Heart right ventricle (tissue), 16 donors: ENCODE results near the gene SGO2. TPM values are rescaled to one million over a fixed set of nuclear protein-coding genes. Genes with fewer than 3 reads are reported as not detected.

Source experiments
- ATAC-seq, 8 donors: fragments of 200-7000 bp; cut with Tn5 transposase; one replicate each; pipeline ENCODE4 v1.9.1; 2020; ENCODE audit warnings: mild to moderate bottlenecking in 8 of 8, moderate library complexity in 8 of 8, moderate number of reproducible peaks in 1 of 8
- DNase-seq, 2 donors: peaks; one replicate each; pipeline ENCODE4 v3.0.0-alpha.2; 2020
- H3K27ac ChIP-seq, 10 donors: fragments of 200-600 bp; sonication (generic) in 2 of 10; one replicate each; pipeline versions ENCODE4 v1.5.0 to v1.8.0; 2020 to 2022; ENCODE audit warnings: mild to moderate bottlenecking in 3 of 10
- H3K27me3 ChIP-seq, 7 donors: fragments of 200-600 bp; one replicate each; pipeline ENCODE4 v1.8.0; 2021 to 2022; ENCODE audit warnings: mild to moderate bottlenecking in 2 of 7
- H3K36me3 ChIP-seq, 9 donors: fragments of 200-600 bp; sonication (generic) in 1 of 9; one replicate each; pipeline versions ENCODE4 v1.5.0 to v1.8.0; 2020 to 2022; ENCODE audit warnings: mild to moderate bottlenecking in 2 of 9
- H3K4me1 ChIP-seq, 9 donors: fragments of 200-600 bp; sonication (generic) in 1 of 9; one replicate each; pipeline versions ENCODE4 v1.5.0 to v1.8.0; 2020 to 2022; ENCODE audit warnings: mild to moderate bottlenecking in 4 of 9
- H3K4me3 ChIP-seq, 10 donors: fragments of 200-600 bp; sonication (generic) in 2 of 10; one replicate each; pipeline versions ENCODE4 v1.5.0 to v1.8.0; 2020 to 2022; ENCODE audit warnings: mild to moderate bottlenecking in 7 of 10, moderate library complexity in 2 of 10
- H3K9me3 ChIP-seq, 11 donors: fragments of 200-600 bp in 10 of 11; sonication (generic) in 2 of 11; one replicate each; pipeline versions ENCODE4 v1.5.0 to v1.8.0; 2013 to 2022; ENCODE audit warnings: mild to moderate bottlenecking in 2 of 11, control low read depth in 1 of 11, moderate library complexity in 1 of 11
- CTCF ChIP-seq, 9 donors: fragments of 200-600 bp; sonication (generic) in 2 of 9; IDR thresholded peaks; one replicate each; pipeline versions ENCODE4 v1.5.0 to v1.8.0; 2021 to 2022; ENCODE audit warnings: antibody characterized with exemption in 9 of 9, mild to moderate bottlenecking in 5 of 9, moderate library complexity in 1 of 9
- WGBS, 2 donors: extraction: QIAGEN DNeasy Blood & Tissue Kit; methylation state at CpG; one replicate each; pipeline ENCODE4 v1.1.7; 2013; ENCODE audit warnings: inconsistent platforms in 1 of 2; 5-methylcytosine and 5-hydroxymethylcytosine counted together
- intact Hi-C, 10 donors: fragments of 100-400 bp; cut with DNase I; formaldehyde crosslinking; loops; one replicate each; pipeline versions ENCODE4 v1.11.1 to v1.14.2; 2022
- polyA plus RNA-seq, 2 donors: library from polyadenylated mRNA; stranded (reverse); fragments of 200-250 nt; gene quantifications; one replicate each; pipeline ENCODE4 v1.2.3, GENCODE V29; 2013
- total RNA-seq, 10 donors: library from RNA; stranded (reverse); fragmentation: NEBNext Ultra II Directional in 3 of 10; extraction: Animal tissue kit (Norgen Biotek cat#: 25700) in 3 of 10; gene quantifications; one replicate each; pipeline versions ENCODE4 v1.2.1 to v1.2.4, GENCODE V29; 2021 to 2023
- donor health status: Arrhythmogenic right ventricular cardiomyopathy.
- donor health status: ischemic (EF 13 %, LVEDD 7.1; RV severe dilation, severe dysfunction).
- donor health status: healthy with polysubstance abuse.
- donor health status: DM: no; HTN: yes; CAD: no.
- donor health status: DM: no; HTN: no; CAD: no.
- donor health status: ischemic (EF 25% LVEDD 6.9; RV normal size, moderate dysfunction).
- donor health status: ischemic (EF 25% LVEDD 5.7; RV mildly dilated, moderate dysfunction).
- donor health status: healthy.
- donor health status: DM: yes; HTN: yes; CAD: no.
- donor health status: Ischemic cardiomyopathy.
- donor health status: ischemic (EF 35%, LVEDD 5.7; RV mildly dilated, moderate dysfunction).
- donor health status: nonischemic (EF 11% LVEDD 7.7; RV severe dilation, severe dysfunction).
- donor health status: DM: yes; HTN: yes; CAD: no.
- donor health status: PGD.
- donor health status: ischemic (EF 29% LVEDD 5.4; RV normal size, mild dysfunction).
- donor health status: nonischemic (EF 23%, LVEDD 6.1; RV moderate dilation, normal function).

Gene SGO2
- total and polyA plus RNA-seq, 12 donors, result 0.59 to 2.9 (median 1.1) TPM

DNA sequence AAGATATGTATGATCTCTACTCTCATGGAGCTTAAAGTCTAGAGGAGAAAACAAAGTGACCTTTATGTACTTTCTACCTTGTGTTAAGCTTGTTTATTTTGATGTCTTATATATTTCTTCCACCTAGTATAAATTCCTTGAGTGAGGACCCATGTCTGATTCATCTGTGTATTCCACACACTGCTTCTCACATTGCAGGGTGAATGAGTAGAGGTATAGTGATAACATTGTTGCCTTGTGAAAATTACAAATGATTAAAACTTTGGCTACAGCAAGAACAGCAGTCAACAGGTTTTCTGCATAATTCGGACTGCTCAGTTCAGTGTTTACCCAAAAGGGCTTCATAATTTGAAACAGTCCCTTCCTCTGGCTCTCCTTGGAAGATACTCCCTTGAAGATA, 96.1 kb downstream of the SGO2 start:
- ATAC-seq (no peak), DNase-seq (no peak)
- no peak overlapping the region for H3K4me3 ChIP-seq
- intact Hi-C loops, result no loop called here
- H3K9me3 ChIP-seq, result no peaks in the 10 kb centered on the region
- H3K36me3 ChIP-seq, result no peaks in the 10 kb centered on the region
- H3K27ac ChIP-seq, result no peak overlapping the region
- H3K27me3 ChIP-seq, result peaks cover 0 to 8% (median 0%) of the 10 kb centered on the region in 7 donors
- no peak for TF ChIP-seq CTCF (IDR thresholded peaks at IDR 0.05)
- peaks cover 0 to 5% (median 0%) of the 10 kb centered on the region in 9 donors for H3K4me1 ChIP-seq
- WGBS, 2 donors, result 79 to 92% methylated on average over 1 of the region's 1 CpG

DNA sequence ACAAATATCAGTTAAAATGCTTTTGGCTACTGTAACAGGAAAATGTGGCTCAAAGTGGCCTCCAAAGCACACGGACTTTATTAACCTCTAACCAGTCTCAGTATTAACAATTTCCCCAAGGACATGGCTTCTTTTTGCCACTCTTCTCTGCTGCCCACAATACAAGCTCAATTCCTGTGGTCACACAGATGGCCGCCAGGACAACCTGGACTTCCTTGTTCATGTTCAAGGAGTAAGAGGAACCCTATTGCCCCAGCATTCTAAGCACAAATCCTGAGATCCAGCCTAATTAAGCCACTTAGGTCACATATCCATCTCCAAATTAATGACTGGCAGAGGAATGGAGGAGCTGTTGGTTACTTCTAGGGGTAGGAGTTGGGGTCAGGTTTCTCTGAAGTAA, 98.0 kb downstream of the SGO2 start:
- Histone ChIP-seq H3K27ac (no peak overlapping the region), H3K4me1 (no peaks in the 10 kb centered on the region), H3K36me3 (no peaks in the 10 kb centered on the region), H3K4me3 (no peak overlapping the region), H3K9me3 (no peaks in the 10 kb centered on the region), H3K27me3 (peaks cover 0 to 8% (median 0%) of the 10 kb centered on the region in 7 donors)
- no peak for ATAC-seq
- no peak for DNase-seq
- TF ChIP-seq CTCF (IDR thresholded peaks at IDR 0.05), result no peak
- intact Hi-C loops, result no loop called here
- WGBS, 2 donors, result 77 to 90% methylated on average over 2 of the region's 2 CpGs

GRCh38 chr2:200624658-200625057, 98.7 kb downstream of the SGO2 start:
- H3K27me3 ChIP-seq, result peaks cover 0 to 8% (median 0%) of the 10 kb centered on the region in 7 donors
- no peak overlapping the region for H3K4me3 ChIP-seq
- no peak for TF ChIP-seq CTCF (IDR thresholded peaks at IDR 0.05)
- H3K27ac ChIP-seq, result no peak overlapping the region
- no peaks in the 10 kb centered on the region for H3K36me3 ChIP-seq
- DNase-seq (no peak), ATAC-seq (no peak)
- no peaks in the 10 kb centered on the region for H3K9me3 ChIP-seq
- H3K4me1 ChIP-seq, result no peaks in the 10 kb centered on the region
- 92 to 94% methylated on average over 3 of the region's 3 CpGs for WGBS, 2 donors
- intact Hi-C loops, result no loop called here

GRCh38 chr2:200625282-200625681, 99.3 kb downstream of the SGO2 start:
- intact Hi-C loops, result no loop called here
- ATAC-seq (no peak), DNase-seq (no peak)
- Histone ChIP-seq H3K27ac (no peak overlapping the region), H3K4me3 (no peak overlapping the region), H3K36me3 (no peaks in the 10 kb centered on the region), H3K9me3 (no peaks in the 10 kb centered on the region), H3K4me1 (no peaks in the 10 kb centered on the region), H3K27me3 (peaks cover 0 to 8% (median 0%) of the 10 kb centered on the region in 7 donors)
- 63 to 66% methylated on average over 2 of the region's 2 CpGs for WGBS, 2 donors
- no peak for TF ChIP-seq CTCF (IDR thresholded peaks at IDR 0.05)
